Fibroblast of the aortic adventitia (primary cell): Measurements from ENCODE around the gene LMTK2. TPM values are rescaled to one million over a fixed set of nuclear protein-coding genes. Genes with fewer than 3 reads are reported as not detected.

Source experiments
- DNase-seq: peaks from one replicate; pipeline ENCODE4 v3.0.0-alpha.2; 2010; ENCODE audit warnings: low read depth
- H3K4me3 ChIP-seq: 2 replicates; pipeline ENCODE4 v1.5.1; 2011; ENCODE audit warnings: low read depth, mild to moderate bottlenecking, control low read depth, low read length, moderate library complexity
- CTCF ChIP-seq: IDR thresholded peaks from 2 replicates; pipeline ENCODE4 v1.5.1; 2011; ENCODE audit warnings: mild to moderate bottlenecking, low read length, control low read depth, inconsistent platforms; ENCODE audit not compliant: insufficient read depth
- total RNA-seq: library from RNA; depleted of rRNA; stranded (reverse); fragments of >200 nt; gene quantifications from 2 replicates; pipeline ENCODE4 v1.2.3, GENCODE V29; 2012; ENCODE audit warnings: low replicate concordance

The LMTK2 gene
- total RNA-seq, 1 donor = 10.8 TPM

- H3K4me3 ChIP-seq = no peak overlapping the region
- DNase-seq = no peak
- TF ChIP-seq CTCF = no peak
These were observed 6.6 kb upstream of the LMTK2 start for GRCh38 chr7:98100088-98100487.

DNA sequence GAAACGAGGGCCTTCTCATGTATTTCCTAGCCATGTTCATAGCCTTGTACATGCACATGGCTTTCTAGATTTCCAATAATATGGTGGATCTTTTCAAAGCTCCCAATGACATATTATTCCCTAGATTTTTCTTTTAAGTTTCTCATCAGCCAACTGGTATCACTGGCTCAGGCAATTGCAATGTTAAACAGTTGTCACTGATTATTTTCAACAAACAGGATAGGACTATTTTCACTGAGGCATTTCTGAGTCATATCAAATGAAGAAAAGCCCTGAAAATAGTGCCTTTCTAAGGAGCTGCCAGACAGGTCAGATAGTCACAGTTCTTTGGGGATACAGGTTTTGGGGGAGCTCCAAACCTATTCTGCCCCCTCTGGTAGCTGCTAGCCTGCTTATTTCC lies 4.5 kb upstream of the LMTK2 start:
- no peak for DNase-seq
- TF ChIP-seq CTCF = no peak
- H3K4me3 ChIP-seq = no peak overlapping the region

DNA sequence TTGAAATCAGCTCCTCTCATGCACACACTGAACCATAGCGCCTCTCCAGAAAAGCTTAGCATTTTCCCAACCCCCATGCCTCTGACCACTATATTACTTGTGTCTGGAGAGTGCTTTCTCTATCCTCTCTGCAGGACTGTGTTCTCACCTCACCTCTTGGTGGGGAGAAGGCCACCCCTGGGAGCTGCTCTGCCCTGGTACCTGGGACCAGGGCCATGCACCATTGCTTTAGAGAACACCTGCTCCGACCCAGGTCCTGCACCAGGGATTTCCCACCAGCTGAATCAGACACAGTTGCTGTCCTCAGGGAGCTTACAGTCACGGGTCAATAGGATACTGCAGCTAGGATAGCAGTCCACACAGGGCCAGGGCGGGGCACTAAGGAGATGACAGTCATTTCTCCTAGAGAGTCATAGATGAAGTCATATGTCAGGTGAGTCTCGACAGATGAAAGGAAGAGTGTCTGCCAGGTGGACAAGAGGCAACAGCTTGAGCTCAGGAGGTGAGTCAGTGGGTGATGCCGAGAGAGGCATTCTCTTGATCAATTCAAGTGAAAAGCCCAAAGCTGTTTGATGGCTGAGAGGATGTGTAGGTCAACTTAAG lies 619 bp upstream of the LMTK2 start:
- no peak for DNase-seq
- no peak for TF ChIP-seq CTCF
- no peak overlapping the region for H3K4me3 ChIP-seq

GRCh38 chr7:98107313-98107721 lies 655 bp downstream of the LMTK2 start:
- peak; percentile 13 for DNase-seq
- H3K4me3 ChIP-seq = peak overlapping the region; percentile 83
- TF ChIP-seq CTCF = no peak

DNA sequence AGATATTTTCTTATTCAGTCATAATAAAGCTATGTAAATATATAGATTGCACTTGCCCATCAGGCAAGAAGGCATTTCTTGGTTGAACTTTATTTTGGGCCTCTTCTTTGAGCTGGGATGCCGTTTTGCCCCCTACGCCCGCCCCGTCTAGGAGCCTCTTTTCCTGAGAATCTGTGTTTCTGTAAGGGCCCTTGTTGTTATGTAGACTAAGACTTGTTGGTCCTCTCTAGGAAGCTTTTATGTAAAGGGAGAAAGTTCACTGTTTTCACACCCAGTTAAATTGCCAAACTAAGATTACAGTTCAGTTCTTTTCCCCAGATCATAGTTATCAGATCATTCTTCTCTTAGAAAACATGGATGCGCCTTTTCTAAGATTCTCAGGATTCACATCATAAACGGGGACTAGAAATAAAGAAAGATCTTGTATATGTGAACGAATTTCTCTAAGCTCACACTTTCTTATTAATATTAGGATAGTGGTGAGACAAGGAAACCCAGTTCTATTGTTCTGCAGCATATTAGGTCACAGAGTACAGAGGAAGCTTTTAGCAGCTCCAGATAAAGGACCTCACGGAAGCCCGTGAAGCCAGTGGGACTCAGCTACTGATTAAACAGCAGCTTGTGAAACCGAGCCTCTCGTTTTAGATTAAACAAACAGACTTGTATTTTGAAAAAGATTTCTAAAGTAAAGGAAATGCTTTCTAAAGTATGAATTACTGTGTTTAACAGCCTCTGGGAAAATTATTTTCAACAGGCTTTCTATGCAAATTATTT lies 3.8 kb downstream of the LMTK2 start:
- H3K4me3 ChIP-seq = no peak overlapping the region
- peak; percentile 37 for DNase-seq
- no peak for TF ChIP-seq CTCF

- DNase-seq = no peak
- H3K4me3 ChIP-seq = no peak overlapping the region
- TF ChIP-seq CTCF = no peak
These were observed 5.4 kb downstream of the LMTK2 start for GRCh38 chr7:98112077-98112476.
